VCaP (cell line): ENCODE data around the gene PGAP6.
"Not testable (repeated sequence)": the region's sequence is repeated elsewhere in the genome, so short reads cannot be mapped to it uniquely, and the experiment has no call there.

Source experiments
- H3K27ac ChIP-seq: fragments of 450-650 bp; 2 replicates; pipeline ENCODE4 v1.5.1; 2017
- TF ChIP-seq, protein P1 (sequence below): fragments of 450-650 bp; conservative IDR thresholded peaks from 2 replicates; pipeline ENCODE4 v1.5.1; 2017; ENCODE audit warnings: mild to moderate bottlenecking, moderate library complexity

Gene PGAP6

DNA sequence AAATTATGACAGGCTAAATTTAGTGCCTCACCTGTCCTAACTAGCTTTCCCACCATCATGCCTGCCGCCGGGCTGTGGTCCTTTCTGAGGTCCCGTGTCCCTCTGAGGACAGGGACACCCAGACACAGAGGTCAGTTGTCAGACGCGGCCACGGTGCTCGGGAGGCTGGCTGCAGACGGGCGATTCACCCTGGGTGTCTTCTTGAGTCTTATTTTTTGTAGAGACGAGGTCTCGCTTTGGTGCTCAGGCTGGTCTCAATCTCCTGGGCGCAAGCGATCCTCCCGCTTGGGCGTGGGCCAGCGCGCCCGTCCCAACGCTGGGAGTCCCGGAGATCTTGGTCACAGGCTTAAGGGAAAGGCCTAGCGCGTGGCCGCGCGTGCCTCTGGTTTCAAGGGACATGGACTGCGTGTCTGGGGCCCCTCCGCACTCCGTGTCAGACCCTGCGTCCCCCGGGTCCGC, 42.9 kb upstream of the PGAP6 start:
- H3K27ac ChIP-seq: peak overlapping the region; percentile 76

DNA sequence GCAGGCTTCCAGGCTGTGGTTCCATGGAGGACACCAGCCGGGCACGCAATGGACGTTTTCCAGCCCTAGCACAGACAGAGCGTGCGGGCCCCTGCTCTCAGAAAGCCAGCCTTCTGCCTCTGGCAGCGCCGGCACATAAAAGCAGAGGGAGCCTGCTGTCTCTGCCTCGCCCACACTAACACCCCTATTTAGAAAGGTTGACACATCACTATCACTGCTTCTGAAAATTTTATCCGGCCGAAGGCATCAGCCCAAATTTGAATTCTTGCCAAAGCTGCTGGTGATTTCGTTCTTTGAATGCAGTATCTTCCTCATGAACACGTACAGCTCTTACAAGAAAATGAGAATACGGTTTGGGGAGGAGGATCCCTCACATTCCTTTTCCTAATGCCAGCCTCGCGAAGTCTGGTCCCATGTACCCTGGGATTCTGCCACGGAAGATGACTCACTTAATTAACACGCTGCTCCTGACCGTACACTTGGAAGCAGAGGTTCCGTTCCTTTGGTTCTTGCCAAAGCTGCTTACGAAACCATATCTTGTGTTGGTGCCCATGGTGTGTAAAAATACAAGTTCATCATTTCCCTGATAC, 42.4 kb upstream of the PGAP6 start:
- H3K27ac ChIP-seq: peak overlapping the region; percentile 76; the same call in 1 of the 2 replicates

More for the DNA sequence above, 42.9 kb upstream of the PGAP6 start:
- TF ChIP-seq, protein P1, sequence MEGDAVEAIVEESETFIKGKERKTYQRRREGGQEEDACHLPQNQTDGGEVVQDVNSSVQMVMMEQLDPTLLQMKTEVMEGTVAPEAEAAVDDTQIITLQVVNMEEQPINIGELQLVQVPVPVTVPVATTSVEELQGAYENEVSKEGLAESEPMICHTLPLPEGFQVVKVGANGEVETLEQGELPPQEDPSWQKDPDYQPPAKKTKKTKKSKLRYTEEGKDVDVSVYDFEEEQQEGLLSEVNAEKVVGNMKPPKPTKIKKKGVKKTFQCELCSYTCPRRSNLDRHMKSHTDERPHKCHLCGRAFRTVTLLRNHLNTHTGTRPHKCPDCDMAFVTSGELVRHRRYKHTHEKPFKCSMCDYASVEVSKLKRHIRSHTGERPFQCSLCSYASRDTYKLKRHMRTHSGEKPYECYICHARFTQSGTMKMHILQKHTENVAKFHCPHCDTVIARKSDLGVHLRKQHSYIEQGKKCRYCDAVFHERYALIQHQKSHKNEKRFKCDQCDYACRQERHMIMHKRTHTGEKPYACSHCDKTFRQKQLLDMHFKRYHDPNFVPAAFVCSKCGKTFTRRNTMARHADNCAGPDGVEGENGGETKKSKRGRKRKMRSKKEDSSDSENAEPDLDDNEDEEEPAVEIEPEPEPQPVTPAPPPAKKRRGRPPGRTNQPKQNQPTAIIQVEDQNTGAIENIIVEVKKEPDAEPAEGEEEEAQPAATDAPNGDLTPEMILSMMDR: no peak

DNA sequence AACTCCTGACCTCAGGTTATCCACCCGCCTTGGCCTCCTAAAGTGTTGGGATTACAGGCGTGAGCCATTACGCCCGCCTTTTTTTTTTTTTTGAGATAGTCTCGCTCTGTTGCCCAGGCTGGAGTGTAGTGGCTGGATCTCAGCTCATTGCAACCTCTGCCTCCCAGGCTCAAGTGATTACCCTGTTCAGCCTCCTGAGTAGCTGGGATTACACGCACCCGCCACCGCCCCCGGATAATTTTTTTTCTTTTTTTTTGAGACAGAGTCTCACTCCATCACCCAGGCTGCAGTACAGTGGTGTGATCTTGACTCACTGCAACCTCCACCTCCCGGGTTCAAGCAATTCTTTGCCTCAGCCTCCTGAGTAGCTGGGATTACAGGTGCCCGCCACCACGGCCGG, 40.4 kb upstream of the PGAP6 start:
- not testable (repeated sequence) for H3K27ac ChIP-seq

More for the DNA sequence above, 42.4 kb upstream of the PGAP6 start:
- TF ChIP-seq, protein P1: no peak

GRCh38 chr16:415170-415498, 33.4 kb upstream of the PGAP6 start:
- H3K27ac ChIP-seq: not testable (repeated sequence)

DNA sequence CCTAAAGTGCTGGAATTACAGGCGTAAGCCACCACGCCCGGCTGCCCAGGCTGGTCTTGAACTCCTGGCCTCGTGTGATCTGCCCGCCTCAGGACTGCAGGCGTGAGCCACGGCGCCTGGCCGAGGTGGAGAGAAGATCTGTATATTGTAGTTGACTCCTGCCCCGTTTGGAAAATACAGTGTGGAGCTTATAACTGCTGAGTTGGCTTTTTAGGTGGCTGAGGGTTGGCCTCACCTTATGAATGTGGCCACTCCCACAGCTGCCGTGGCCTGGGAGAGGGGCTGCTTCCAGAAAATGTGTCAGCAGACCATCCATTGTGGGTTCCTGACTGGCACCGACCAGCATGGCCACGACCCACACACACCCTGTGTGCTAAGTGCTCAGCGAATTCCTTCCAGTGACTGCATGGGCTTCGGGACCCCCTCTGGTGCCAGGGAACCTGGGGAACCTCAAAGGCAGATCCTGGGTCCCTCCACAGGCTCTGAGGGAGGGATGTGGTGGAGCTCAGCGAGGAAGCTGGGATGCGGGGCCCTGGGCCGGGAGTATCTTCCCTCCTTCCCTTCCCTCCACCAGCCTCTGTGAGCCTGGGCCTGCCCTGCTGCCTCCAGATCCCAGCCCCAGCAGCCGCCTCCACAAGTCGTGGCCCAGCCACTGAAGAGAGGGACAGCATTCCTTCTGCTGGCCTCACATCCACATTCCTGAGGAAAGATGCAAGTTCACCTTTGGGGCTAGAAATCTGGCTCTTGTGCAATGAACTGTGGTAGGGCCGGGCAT, 32.8 kb upstream of the PGAP6 start:
- TF ChIP-seq, protein P1: no peak
- no peak overlapping the region for H3K27ac ChIP-seq

- H3K27ac ChIP-seq: no peak overlapping the region
- TF ChIP-seq, protein P1: no peak
These were observed 29.9 kb upstream of the PGAP6 start for GRCh38 chr16:411576-412265.

GRCh38 chr16:410516-411178, 28.9 kb upstream of the PGAP6 start:
- TF ChIP-seq, protein P1: no peak
- H3K27ac ChIP-seq: no peak overlapping the region

GRCh38 chr16:407253-407652, 25.5 kb upstream of the PGAP6 start:
- H3K27ac ChIP-seq: no peak overlapping the region
- TF ChIP-seq, protein P1: no peak
